ENCODE results near the gene NT5DC4.
A peak's percentile ranks its signal among the peaks of the same experiment; 100 is the strongest.

NT5DC4 gene

GRCh38 chr2:112762276-112762675 lies 41.5 kb downstream of the NT5DC4 start:
- Histone ChIP-seq H3K79me2 (ENCODE audit: control insufficient read depth, low read length) (peaks cover 39% of the 10 kb centered on the region), H3F3A (ENCODE audit: control insufficient read depth, insufficient read depth) (no peaks in the 10 kb centered on the region), H3K4me2 (ENCODE audit: low read length) (peak overlapping the region; percentile 83), H3K36me3 (ENCODE audit: control insufficient read depth, low read length) (peaks cover 63% of the 10 kb centered on the region), H3K9me2 (replicated peaks; ENCODE audit: control insufficient read depth, low read length) (no peaks in the 10 kb centered on the region), H3K9me3 (ENCODE audit: control insufficient read depth, insufficient read depth, low read length) (no peaks in the 10 kb centered on the region), H3K4me1 (ENCODE audit: control insufficient read depth, low read length) (peaks cover 18% of the 10 kb centered on the region), H3K4me3 (ENCODE audit: low read length) (peak overlapping the region; percentile 95; the same call in 1 of the 2 replicates), H4K20me1 (ENCODE audit: control insufficient read depth, insufficient read depth, low read depth, low read length) (no peaks in the 10 kb centered on the region), H3K27ac (ENCODE audit: low read depth, low read length) (no peak overlapping the region), H3K27me3 (ENCODE audit: control insufficient read depth, low read length) (no peaks in the 10 kb centered on the region)
- TF ChIP-seq, protein P1, sequence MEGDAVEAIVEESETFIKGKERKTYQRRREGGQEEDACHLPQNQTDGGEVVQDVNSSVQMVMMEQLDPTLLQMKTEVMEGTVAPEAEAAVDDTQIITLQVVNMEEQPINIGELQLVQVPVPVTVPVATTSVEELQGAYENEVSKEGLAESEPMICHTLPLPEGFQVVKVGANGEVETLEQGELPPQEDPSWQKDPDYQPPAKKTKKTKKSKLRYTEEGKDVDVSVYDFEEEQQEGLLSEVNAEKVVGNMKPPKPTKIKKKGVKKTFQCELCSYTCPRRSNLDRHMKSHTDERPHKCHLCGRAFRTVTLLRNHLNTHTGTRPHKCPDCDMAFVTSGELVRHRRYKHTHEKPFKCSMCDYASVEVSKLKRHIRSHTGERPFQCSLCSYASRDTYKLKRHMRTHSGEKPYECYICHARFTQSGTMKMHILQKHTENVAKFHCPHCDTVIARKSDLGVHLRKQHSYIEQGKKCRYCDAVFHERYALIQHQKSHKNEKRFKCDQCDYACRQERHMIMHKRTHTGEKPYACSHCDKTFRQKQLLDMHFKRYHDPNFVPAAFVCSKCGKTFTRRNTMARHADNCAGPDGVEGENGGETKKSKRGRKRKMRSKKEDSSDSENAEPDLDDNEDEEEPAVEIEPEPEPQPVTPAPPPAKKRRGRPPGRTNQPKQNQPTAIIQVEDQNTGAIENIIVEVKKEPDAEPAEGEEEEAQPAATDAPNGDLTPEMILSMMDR (IDR thresholded peaks at IDR 0.05; ENCODE audit: low read depth, low read length, poor library complexity, severe bottlenecking), result no peak
- no peak for TF ChIP-seq EZH2phosphoT487 (IDR thresholded peaks at IDR 0.05; ENCODE audit: borderline replicate concordance, low read length)

- peak within 1 kb of the TSS; percentile 95 for H3K4me3 ChIP-seq (ENCODE audit: low read length)
- no peaks in the 10 kb centered on the region for H3K9me2 ChIP-seq (replicated peaks; ENCODE audit: control insufficient read depth, low read length)
- peak within 1 kb of the TSS; percentile 83 for H3K4me2 ChIP-seq (ENCODE audit: low read length)
- no peaks in the 10 kb centered on the region for H3K27me3 ChIP-seq (ENCODE audit: control insufficient read depth, low read length)
- H3K4me1 ChIP-seq (ENCODE audit: control insufficient read depth, low read length), result peaks cover 18% of the 10 kb centered on the region
- peaks cover 43% of the 10 kb centered on the region for H3K36me3 ChIP-seq (ENCODE audit: control insufficient read depth, low read length)
- TF ChIP-seq EZH2phosphoT487 (IDR thresholded peaks at IDR 0.05; ENCODE audit: borderline replicate concordance, low read length), result no peak
- TF ChIP-seq, protein P1 (IDR thresholded peaks at IDR 0.05; ENCODE audit: low read depth, low read length, poor library complexity, severe bottlenecking), result no peak
- H3K9me3 ChIP-seq (ENCODE audit: control insufficient read depth, insufficient read depth, low read length), result peaks cover 4% of the 10 kb centered on the region; the same call in 1 of the 2 replicates
- H3K27ac ChIP-seq (ENCODE audit: low read depth, low read length), result peak within 1 kb of the TSS; percentile 66
- H4K20me1 ChIP-seq (ENCODE audit: control insufficient read depth, insufficient read depth, low read depth, low read length), result no peaks in the 10 kb centered on the region
- peaks cover 36% of the 10 kb centered on the region for H3K79me2 ChIP-seq (ENCODE audit: control insufficient read depth, low read length)
- H3F3A ChIP-seq (ENCODE audit: control insufficient read depth, insufficient read depth), result no peaks in the 10 kb centered on the region
Observed at GRCh38 chr2:112764071-112765044, 43.5 kb downstream of the NT5DC4 start, which contains the start of gene CKAP2L. CKAP2L (minus strand) TSS chr2:112764609; CDS start chr2:112764598, 11 bp downstream.

GRCh38 chr2:112765251-112765650 lies 44.4 kb downstream of the NT5DC4 start:
- H3K27me3 ChIP-seq (ENCODE audit: control insufficient read depth, low read length), result no peaks in the 10 kb centered on the region
- H3K4me2 ChIP-seq (ENCODE audit: low read length), result peak overlapping the region; percentile 60
- H3K9me2 ChIP-seq (replicated peaks; ENCODE audit: control insufficient read depth, low read length), result no peaks in the 10 kb centered on the region
- no peaks in the 10 kb centered on the region for H3F3A ChIP-seq (ENCODE audit: control insufficient read depth, insufficient read depth)
- H4K20me1 ChIP-seq (ENCODE audit: control insufficient read depth, insufficient read depth, low read depth, low read length), result no peaks in the 10 kb centered on the region
- peaks cover 4% of the 10 kb centered on the region; the same call in 1 of the 2 replicates for H3K9me3 ChIP-seq (ENCODE audit: control insufficient read depth, insufficient read depth, low read length)
- peaks cover 31% of the 10 kb centered on the region for H3K79me2 ChIP-seq (ENCODE audit: control insufficient read depth, low read length)
- peak overlapping the region; percentile 95 for H3K4me3 ChIP-seq (ENCODE audit: low read length)
- peak overlapping the region; percentile 21; the same call in 1 of the 2 replicates for H3K27ac ChIP-seq (ENCODE audit: low read depth, low read length)
- TF ChIP-seq, protein P1 (IDR thresholded peaks at IDR 0.05; ENCODE audit: low read depth, low read length, poor library complexity, severe bottlenecking), result no peak
- no peak for TF ChIP-seq EZH2phosphoT487 (IDR thresholded peaks at IDR 0.05; ENCODE audit: borderline replicate concordance, low read length)
- peaks cover 23% of the 10 kb centered on the region for H3K4me1 ChIP-seq (ENCODE audit: control insufficient read depth, low read length)
- H3K36me3 ChIP-seq (ENCODE audit: control insufficient read depth, low read length), result peaks cover 34% of the 10 kb centered on the region

Data from DOHH2 (cell line).